ENCODE data around the gene MRPL38.

Gene MRPL38

DNA sequence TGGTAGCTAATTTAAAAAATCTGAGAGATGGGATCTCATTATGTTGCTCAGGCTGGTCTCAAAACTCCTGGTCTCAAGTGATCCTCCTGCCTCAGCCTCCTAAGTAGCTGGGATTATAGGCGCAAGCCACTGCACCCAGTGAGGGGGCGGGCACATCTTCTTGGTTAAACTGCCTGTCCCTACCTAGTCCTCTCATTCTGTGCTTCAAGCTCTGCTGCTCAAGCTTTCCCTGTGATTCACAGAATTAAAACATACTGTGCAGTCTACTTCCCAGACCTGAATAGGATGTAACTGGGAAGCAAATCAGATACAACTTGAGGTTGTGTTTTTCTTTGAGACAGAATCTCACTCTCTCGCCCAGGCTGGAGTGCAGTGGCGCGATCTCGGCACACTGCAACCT is 2.3 kb downstream of the MRPL38 start:
- H3K27me3 ChIP-seq (replicated peaks; ENCODE audit: control insufficient read depth, insufficient read depth, low read length): no peaks in the 10 kb centered on the region
- H3K36me3 ChIP-seq (ENCODE audit: control insufficient read depth, insufficient read depth, low read length): peaks cover 15% of the 10 kb centered on the region
- TF ChIP-seq, protein P1, sequence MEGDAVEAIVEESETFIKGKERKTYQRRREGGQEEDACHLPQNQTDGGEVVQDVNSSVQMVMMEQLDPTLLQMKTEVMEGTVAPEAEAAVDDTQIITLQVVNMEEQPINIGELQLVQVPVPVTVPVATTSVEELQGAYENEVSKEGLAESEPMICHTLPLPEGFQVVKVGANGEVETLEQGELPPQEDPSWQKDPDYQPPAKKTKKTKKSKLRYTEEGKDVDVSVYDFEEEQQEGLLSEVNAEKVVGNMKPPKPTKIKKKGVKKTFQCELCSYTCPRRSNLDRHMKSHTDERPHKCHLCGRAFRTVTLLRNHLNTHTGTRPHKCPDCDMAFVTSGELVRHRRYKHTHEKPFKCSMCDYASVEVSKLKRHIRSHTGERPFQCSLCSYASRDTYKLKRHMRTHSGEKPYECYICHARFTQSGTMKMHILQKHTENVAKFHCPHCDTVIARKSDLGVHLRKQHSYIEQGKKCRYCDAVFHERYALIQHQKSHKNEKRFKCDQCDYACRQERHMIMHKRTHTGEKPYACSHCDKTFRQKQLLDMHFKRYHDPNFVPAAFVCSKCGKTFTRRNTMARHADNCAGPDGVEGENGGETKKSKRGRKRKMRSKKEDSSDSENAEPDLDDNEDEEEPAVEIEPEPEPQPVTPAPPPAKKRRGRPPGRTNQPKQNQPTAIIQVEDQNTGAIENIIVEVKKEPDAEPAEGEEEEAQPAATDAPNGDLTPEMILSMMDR (IDR thresholded peaks at IDR 0.05; ENCODE audit: insufficient read depth, low read length, poor library complexity, severe bottlenecking): no peak

DNA sequence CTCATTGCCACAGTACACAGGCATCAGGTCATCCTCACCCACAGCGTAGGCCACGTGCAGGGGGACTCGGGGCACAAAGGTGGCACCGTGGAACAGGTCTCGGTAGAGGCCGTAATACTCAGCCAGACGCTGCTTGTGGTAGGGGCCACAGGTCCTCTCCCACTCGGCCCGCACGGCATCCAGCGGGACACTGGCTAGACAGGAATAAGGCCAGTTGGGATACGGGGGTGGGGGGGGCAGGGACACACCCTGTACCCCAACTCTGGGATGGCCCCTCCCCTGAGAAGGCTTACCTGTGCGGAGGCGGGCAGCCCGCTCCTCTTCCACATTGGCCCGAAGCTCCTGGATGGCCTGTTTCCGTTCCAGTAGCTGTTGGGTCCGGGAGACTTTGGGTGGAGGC is 3.0 kb downstream of the MRPL38 start:
- no peak for DNase-seq (ENCODE audit: extremely low read depth, insufficient read length)
- no peak overlapping the region for H3K4me3 ChIP-seq (replicated peaks; ENCODE audit: low read depth, low read length)
- peaks cover 15% of the 10 kb centered on the region for H3K36me3 ChIP-seq (ENCODE audit: control insufficient read depth, insufficient read depth, low read length)
- TF ChIP-seq, protein P1 (IDR thresholded peaks at IDR 0.05; ENCODE audit: insufficient read depth, low read length, poor library complexity, severe bottlenecking): no peak
- H3K27me3 ChIP-seq (replicated peaks; ENCODE audit: control insufficient read depth, insufficient read depth, low read length): no peaks in the 10 kb centered on the region

More for the DNA sequence above, 2.3 kb downstream of the MRPL38 start:
- DNase-seq (ENCODE audit: extremely low read depth, insufficient read length): no peak
- no peak overlapping the region for H3K4me3 ChIP-seq (replicated peaks; ENCODE audit: low read depth, low read length)

DNA sequence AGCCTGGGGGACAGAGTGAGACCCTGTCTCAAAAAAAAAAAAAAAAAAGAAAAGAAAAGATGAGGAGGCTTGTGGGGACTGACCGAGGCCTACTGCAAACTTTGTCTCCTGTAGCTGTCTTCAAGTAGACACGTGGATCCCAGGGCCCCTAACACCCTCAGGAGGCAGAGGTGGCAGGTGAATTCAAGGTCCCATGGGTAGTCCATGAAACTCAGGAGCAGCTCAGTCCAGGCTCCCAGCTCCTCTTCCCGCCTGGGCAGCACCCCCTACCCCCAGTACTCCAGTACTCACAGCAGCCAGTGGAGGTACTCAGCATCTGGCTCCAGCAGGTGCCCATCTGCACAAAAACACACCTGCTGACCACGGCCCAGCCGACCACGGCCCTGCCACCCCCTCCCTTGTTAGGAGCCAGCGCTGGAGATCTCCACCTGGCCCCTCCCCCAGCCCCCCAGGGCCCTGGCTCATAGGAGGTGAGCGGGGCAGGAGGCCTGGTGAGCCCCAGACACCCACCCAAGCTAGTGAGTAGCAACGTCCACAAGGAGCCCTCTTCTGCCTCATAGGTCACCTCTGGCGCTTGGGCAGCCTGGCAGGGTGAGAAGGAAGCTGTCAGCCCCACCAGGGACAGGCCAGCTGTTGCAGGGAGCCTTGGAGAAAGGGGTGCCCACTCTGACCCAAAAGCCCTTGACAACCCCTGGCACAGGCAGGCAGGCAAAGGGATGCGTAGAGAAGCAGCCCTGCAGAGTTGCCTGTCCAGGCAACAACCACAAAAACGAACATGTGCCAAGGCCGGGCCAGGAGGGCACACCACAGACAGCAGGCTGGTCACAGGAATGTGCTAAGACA is 3.8 kb downstream of the MRPL38 start:
- Histone ChIP-seq H3K27me3 (replicated peaks; ENCODE audit: control insufficient read depth, insufficient read depth, low read length) (no peaks in the 10 kb centered on the region), H3K36me3 (ENCODE audit: control insufficient read depth, insufficient read depth, low read length) (peaks cover 15% of the 10 kb centered on the region), H3K4me3 (replicated peaks; ENCODE audit: low read depth, low read length) (no peak overlapping the region)
- TF ChIP-seq, protein P1 (IDR thresholded peaks at IDR 0.05; ENCODE audit: insufficient read depth, low read length, poor library complexity, severe bottlenecking): no peak
- DNase-seq (ENCODE audit: extremely low read depth, insufficient read length): no peak

DNA sequence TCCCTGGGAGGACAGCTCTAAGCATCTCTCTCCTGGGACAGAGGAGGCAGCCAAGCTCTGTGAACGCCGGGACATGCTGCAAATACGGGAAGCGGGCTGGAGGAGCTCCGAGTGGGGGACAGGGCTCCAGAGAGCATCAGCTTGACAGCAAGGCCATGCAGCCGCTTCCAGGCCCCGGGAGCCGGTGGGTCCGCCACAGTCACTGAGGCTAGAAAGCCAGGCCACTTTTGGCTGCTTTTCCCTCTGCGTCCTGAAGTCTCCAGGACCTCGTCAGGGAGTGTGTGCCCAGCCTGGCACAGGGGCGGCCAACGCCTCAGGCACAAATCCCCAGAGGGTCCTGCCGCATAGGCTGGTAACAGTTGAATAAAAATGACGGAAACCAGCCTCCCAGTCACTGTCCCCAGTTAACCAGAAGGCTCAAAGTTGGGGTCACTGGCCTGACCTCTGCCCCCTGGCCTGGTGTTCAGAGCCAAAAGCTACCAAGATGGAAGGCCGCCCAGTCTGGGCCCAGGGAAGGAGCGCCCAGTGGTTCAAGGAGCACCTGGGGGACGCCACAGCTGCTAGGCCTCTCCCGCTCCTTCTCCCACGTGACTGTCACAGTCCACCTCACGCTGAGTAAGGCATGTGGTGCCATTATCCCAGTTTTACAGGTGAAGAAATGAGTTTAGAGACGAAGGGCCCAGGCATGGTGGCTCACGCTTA is 4.8 kb downstream of the MRPL38 start:
- H3K4me3 ChIP-seq (replicated peaks; ENCODE audit: low read depth, low read length): no peak overlapping the region
- no peak for DNase-seq (ENCODE audit: extremely low read depth, insufficient read length)
- TF ChIP-seq, protein P1 (IDR thresholded peaks at IDR 0.05; ENCODE audit: insufficient read depth, low read length, poor library complexity, severe bottlenecking): no peak
- peaks cover 15% of the 10 kb centered on the region for H3K36me3 ChIP-seq (ENCODE audit: control insufficient read depth, insufficient read depth, low read length)
- H3K27me3 ChIP-seq (replicated peaks; ENCODE audit: control insufficient read depth, insufficient read depth, low read length): no peaks in the 10 kb centered on the region

DNA sequence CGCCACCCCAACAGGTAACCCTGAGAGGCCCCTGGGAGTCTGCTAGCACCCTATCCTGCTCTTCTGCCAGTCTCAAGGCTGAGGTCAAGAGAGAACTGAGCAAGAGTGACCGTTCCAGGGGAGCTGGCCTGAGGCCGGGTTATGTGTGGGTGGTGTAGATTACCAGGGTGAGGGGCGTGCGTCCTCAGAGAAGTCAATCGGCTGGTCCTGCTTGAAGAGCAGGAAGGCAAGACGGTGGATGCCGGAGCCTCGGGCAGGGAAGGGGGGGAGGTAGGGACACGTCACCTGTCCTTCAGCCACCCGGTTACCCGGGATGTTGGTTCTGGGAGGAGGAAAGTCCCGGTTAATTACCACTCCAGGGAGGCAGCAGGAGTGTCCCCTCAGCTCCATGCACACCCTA is 5.3 kb downstream of the MRPL38 start:
- Histone ChIP-seq H3K4me3 (replicated peaks; ENCODE audit: low read depth, low read length) (no peak overlapping the region), H3K36me3 (ENCODE audit: control insufficient read depth, insufficient read depth, low read length) (peaks cover 15% of the 10 kb centered on the region), H3K27me3 (replicated peaks; ENCODE audit: control insufficient read depth, insufficient read depth, low read length) (no peaks in the 10 kb centered on the region)
- TF ChIP-seq, protein P1 (IDR thresholded peaks at IDR 0.05; ENCODE audit: insufficient read depth, low read length, poor library complexity, severe bottlenecking): no peak
- no peak for DNase-seq (ENCODE audit: extremely low read depth, insufficient read length)

All from GM06990 (cell line).